ENCODE measurements around the gene HYAL2. TPM values are rescaled to one million over a fixed set of nuclear protein-coding genes. Genes with fewer than 3 reads are reported as not detected.

HYAL2 gene
- total and polyA plus RNA-seq, 7 donors = 8.6 to 62.6 (median 42.4) TPM

DNA sequence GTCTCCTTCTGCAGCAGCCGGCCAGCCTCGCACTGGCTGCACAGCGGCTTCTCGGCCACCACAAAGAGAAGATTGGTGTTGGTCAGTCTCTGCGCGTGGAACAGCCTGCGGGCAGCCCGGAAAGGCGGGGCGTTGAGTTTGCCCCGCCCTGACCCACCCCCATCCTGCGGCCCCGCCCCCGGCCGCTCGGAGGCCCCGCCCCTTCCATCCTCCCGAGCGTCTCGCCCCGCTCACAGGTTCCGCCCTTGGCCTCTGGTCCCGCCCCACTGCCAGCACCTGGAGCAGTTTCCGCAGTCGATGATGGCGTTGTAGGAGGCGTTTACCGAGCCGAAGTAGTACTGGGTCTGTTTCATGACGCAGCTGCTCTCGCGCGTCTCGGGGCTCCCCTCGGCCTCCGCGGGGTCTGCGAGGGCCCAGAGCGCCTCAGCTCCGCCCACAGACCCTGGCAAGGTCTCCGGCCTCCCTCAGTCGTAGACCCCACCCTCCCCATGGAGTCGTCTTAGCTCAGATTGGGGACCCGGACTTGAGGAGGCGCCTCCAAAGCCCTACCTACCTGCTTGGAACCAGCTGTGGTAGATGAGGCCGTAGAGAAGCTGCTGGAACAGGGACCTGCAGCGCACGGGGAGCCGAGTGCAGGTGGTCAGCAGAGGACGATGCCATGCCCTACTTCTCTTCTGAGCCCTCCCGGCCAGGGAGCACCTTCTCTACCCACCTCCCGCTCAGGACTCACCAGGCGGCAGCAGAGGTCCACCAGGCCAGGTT, 42.7 kb upstream of the HYAL2 start:
- H3K36me3 ChIP-seq = no peaks in the 10 kb centered on the region
- H3K9me3 ChIP-seq = no peaks in the 10 kb centered on the region
- H3K27ac ChIP-seq = peak overlapping the region; percentile 57 to 72 (median 68)
- peak overlapping the region; percentile 45 to 62 (median 50) for H3K4me3 ChIP-seq
- TF ChIP-seq POLR2AphosphoS5 (IDR thresholded peaks at IDR 0.05) (peak in 3 of 4 donors; percentile 25 to 69 (median 51)), POLR2A (IDR thresholded peaks at IDR 0.05) (no peak), CTCF (IDR thresholded peaks at IDR 0.05) (no peak), EP300 (IDR thresholded peaks at IDR 0.05) (no peak)
- DNase-seq = peak; percentile 93
- intact Hi-C loops (cut with DNase I) = loop anchor here (5.0 kb wide), 1 partner anchor 177 kb away; no protein-coding TSS in a partner anchor
- peaks cover 0 to 15% (median 5%) of the 10 kb centered on the region in 3 donors for H3K27me3 ChIP-seq
- WGBS, 2 donors = 2 to 4% methylated on average over 53 of the region's 53 CpGs
- H3K4me1 ChIP-seq = peaks cover 0 to 14% (median 13%) of the 10 kb centered on the region in 4 donors

DNA sequence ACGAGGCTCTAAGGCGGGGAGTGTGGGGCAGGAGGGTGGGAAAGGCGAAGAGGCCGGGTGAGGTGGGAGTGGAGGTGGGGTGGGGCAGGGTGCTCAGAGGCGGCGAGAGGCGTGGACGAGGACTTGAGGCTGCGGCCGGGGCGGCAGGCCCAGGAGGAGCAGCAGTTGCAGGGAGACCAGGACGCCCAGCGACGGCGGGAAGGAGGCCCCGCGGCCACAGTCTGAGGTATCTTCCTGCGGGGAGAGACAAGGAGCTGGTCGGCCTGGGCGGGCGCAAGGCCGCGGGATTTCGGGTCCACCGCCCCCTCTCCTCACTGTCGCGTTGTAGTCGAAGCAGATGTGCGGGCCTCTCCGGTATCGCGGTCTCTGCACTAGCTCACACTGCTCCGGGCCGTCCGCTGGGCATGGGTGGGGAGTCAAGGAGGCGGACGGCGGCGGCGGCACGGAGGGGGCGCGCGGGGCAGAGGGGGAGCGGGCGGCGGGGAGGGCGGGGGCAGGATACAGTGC, 42.1 kb upstream of the HYAL2 start:
- DNase-seq = peak; percentile 82
- TF ChIP-seq CTCF (IDR thresholded peaks at IDR 0.05) (no peak), POLR2A (IDR thresholded peaks at IDR 0.05) (no peak), POLR2AphosphoS5 (IDR thresholded peaks at IDR 0.05) (peak in 1 of 4 donors; percentile 2), EP300 (IDR thresholded peaks at IDR 0.05) (no peak)
- intact Hi-C loops (cut with DNase I) = loop anchor here (5.0 kb wide), 2 partner anchors 178 to 253 kb away; partner anchors contain the start of gene MAPKAPK3

GRCh38 chr3:50359760-50360110, 37.2 kb upstream of the HYAL2 start:
- Histone ChIP-seq H3K27ac (peak overlapping the region in 2 of 4 donors; percentile 90 to 93), H3K4me3 (peak overlapping the region in 3 of 4 donors; percentile 69 to 84 (median 72)), H3K27me3 (no peaks in the 10 kb centered on the region), H3K4me1 (peaks cover 0 to 56% (median 40%) of the 10 kb centered on the region in 4 donors), H3K36me3 (peaks cover 5 to 27% (median 9%) of the 10 kb centered on the region in 4 donors), H3K9me3 (no peaks in the 10 kb centered on the region)
- DNase-seq = no peak
- intact Hi-C loops (cut with DNase I) = loop anchor here (5.0 to 10.0 kb wide), 2 partner anchors 258 to 1035 kb away; partner anchors contain the start of genes MAPKAPK3 and RBM15B
- WGBS, 2 donors = 30 to 31% methylated on average over 8 of the region's 8 CpGs
- TF ChIP-seq POLR2A (IDR thresholded peaks at IDR 0.05) (no peak), CTCF (IDR thresholded peaks at IDR 0.05) (no peak), EP300 (IDR thresholded peaks at IDR 0.05) (no peak), POLR2AphosphoS5 (IDR thresholded peaks at IDR 0.05) (no peak)

More for the DNA sequence above, 42.1 kb upstream of the HYAL2 start:
- no peaks in the 10 kb centered on the region for H3K9me3 ChIP-seq
- H3K4me3 ChIP-seq = peak overlapping the region; percentile 45 to 62 (median 50)
- peaks cover 0 to 19% (median 13%) of the 10 kb centered on the region in 4 donors for H3K4me1 ChIP-seq
- no peaks in the 10 kb centered on the region for H3K36me3 ChIP-seq
- WGBS, 2 donors = 3 to 12% methylated on average over 48 of the region's 48 CpGs
- H3K27ac ChIP-seq = peak overlapping the region; percentile 57 to 72 (median 68)
- H3K27me3 ChIP-seq = peaks cover 0 to 9% (median 4%) of the 10 kb centered on the region in 3 donors

- TF ChIP-seq EP300 (IDR thresholded peaks at IDR 0.05) = no peak
- peak in 1 of 2 donors; percentile 59 for TF ChIP-seq POLR2A (IDR thresholded peaks at IDR 0.05)
- peak; percentile 81 to 91 (median 85) for TF ChIP-seq POLR2AphosphoS5 (IDR thresholded peaks at IDR 0.05)
- DNase-seq = peak; percentile 99
- intact Hi-C loops (cut with DNase I) = loop anchor here (10.0 kb wide), 1 partner anchor 1036 kb away; the partner anchor contains the start of gene RBM15B
- Histone ChIP-seq H3K27ac (peak within 1 kb of the TSS; percentile 82 to 93 (median 91)), H3K9me3 (no peaks in the 10 kb centered on the region), H3K4me1 (peaks cover 0 to 50% (median 34%) of the 10 kb centered on the region in 4 donors), H3K27me3 (no peaks in the 10 kb centered on the region), H3K4me3 (peak within 1 kb of the TSS; percentile 69 to 84 (median 78)), H3K36me3 (peaks cover 11 to 33% (median 14%) of the 10 kb centered on the region in 4 donors)
- WGBS, 2 donors = 1% methylated on average over 64 of the region's 64 CpGs
Measured at GRCh38 chr3:50358911-50359759, 36.6 kb upstream of the HYAL2 start, which contains the start of gene TMEM115. Gene TMEM115 (minus strand): TSS chr3:50359521. CDS start chr3:50359063, 458 bp downstream.

All from sigmoid colon (tissue), 7 donors.